DND-41 (cell line): ENCODE measurements around the gene CXCL16.

Experiments used
- CTCF ChIP-seq: IDR thresholded peaks from 2 replicates; pipeline ENCODE4 v1.5.1; 2012; ENCODE audit warnings: borderline replicate concordance, low read length, moderate library complexity, mild to moderate bottlenecking; ENCODE audit not compliant: poor library complexity, severe bottlenecking; ENCODE audit errors: extremely low read depth
- EZH2 ChIP-seq: IDR thresholded peaks from 3 replicates; pipeline ENCODE4 v1.6.1; 2012; ENCODE audit warnings: borderline replicate concordance, low read depth, mild to moderate bottlenecking, moderate library complexity, low read length, inconsistent platforms; ENCODE audit not compliant: severe bottlenecking

DNA sequence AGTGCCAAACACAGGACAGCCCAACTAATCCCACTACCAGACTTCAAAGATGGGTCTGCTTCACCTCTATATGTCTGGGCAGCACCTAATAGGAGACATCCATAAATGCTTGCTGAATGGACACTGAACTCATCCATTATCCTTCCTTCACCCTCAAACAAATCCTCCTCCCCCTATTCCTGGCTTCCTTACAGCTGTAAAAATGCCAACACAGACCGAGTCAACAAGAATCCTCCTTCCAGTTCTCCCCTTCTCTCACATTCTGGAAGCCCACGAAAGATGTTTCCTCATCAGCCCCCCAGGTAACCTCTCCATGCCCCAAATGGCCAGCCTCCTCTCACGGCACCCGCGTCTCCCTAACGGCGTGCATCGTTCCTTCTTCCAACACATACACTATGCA is 48.0 kb downstream of the CXCL16 start:
- TF ChIP-seq CTCF (no peak), EZH2 (no peak)
